CD14-positive monocyte (primary cell): Measurements from ENCODE around the gene DYNC1LI1. TPM values are rescaled to one million over a fixed set of nuclear protein-coding genes. Genes with fewer than 3 reads are reported as not detected.

ENCODE experiments used
- DNase-seq, 3 donors: peaks; one replicate each; pipeline ENCODE4 v3.0.0-alpha.2; 2011 to 2022
- H2AFZ ChIP-seq: 2 replicates; pipeline ENCODE4 v1.6.0; 2012; ENCODE audit warnings: mild to moderate bottlenecking, low read depth, low read length, inconsistent platforms; ENCODE audit not compliant: insufficient read depth, poor library complexity, severe bottlenecking
- H3K27ac ChIP-seq, 2 donors: 1 replicate in 1 of 2; 2 replicates in 1 of 2; pipeline ENCODE4 v1.5.1; 2012 to 2013; ENCODE audit warnings: low read length in 2 of 2, control low read depth in 1 of 2, inconsistent platforms in 1 of 2, low read depth in 1 of 2, mild to moderate bottlenecking in 1 of 2
- H3K27me3 ChIP-seq, 2 donors: one replicate each; pipeline versions ENCODE4 v1.6.0 to v1.6.1; 2011 to 2013; ENCODE audit warnings: low read length in 2 of 2; ENCODE audit not compliant: control insufficient read depth in 2 of 2, insufficient read depth in 2 of 2
- H3K36me3 ChIP-seq, 2 donors: replicated peaks in 1 of 2; 1 replicate in 1 of 2; 2 replicates in 1 of 2; pipeline versions ENCODE4 v1.5.1 to v1.6.1; 2012 to 2013; ENCODE audit warnings: low read length in 2 of 2, control low read depth in 1 of 2, inconsistent platforms in 1 of 2, mild to moderate bottlenecking in 1 of 2; ENCODE audit not compliant: insufficient read depth in 2 of 2, control insufficient read depth in 1 of 2
- H3K4me1 ChIP-seq, 2 donors: 1 replicate in 1 of 2; 2 replicates in 1 of 2; pipeline versions ENCODE4 v1.5.1 to v1.6.1; 2012 to 2013; ENCODE audit warnings: low read length in 2 of 2, control low read depth in 1 of 2, inconsistent platforms in 1 of 2, mild to moderate bottlenecking in 1 of 2, moderate library complexity in 1 of 2; ENCODE audit not compliant: insufficient read depth in 2 of 2, control insufficient read depth in 1 of 2
- H3K4me2 ChIP-seq: replicated peaks from 2 replicates; pipeline ENCODE3; 2012; ENCODE audit warnings: low read length, moderate library complexity, mild to moderate bottlenecking; ENCODE audit not compliant: poor library complexity, severe bottlenecking; ENCODE audit errors: extremely low read depth
- H3K4me3 ChIP-seq, 3 experiments: fragments of 200-600 bp in 1 of 3; sonication (generic) in 1 of 3; replicated peaks in 1 of 3; 1 replicate in 2 of 3; 2 replicates in 1 of 3; pipeline ENCODE4 v1.5.1; 2011 to 2013; ENCODE audit warnings: low read length in 3 of 3, mild to moderate bottlenecking in 3 of 3, control low read depth in 2 of 3, low read depth in 2 of 3, inconsistent platforms in 1 of 3, moderate library complexity in 1 of 3
- H3K79me2 ChIP-seq: 2 replicates; pipeline ENCODE4 v1.6.0; 2012; ENCODE audit warnings: mild to moderate bottlenecking, control low read depth, inconsistent platforms, low read length, moderate library complexity; ENCODE audit not compliant: insufficient read depth
- H3K9ac ChIP-seq: 2 replicates; pipeline ENCODE4 v1.6.0; 2017; ENCODE audit warnings: low read length, mild to moderate bottlenecking; ENCODE audit not compliant: insufficient read depth, poor library complexity, severe bottlenecking
- H3K9me3 ChIP-seq, 2 donors: replicated peaks in 1 of 2; 1 replicate in 1 of 2; 2 replicates in 1 of 2; pipeline versions ENCODE4 v1.5.1 to v1.6.1; 2012 to 2013; ENCODE audit warnings: low read length in 2 of 2, control low read depth in 1 of 2; ENCODE audit not compliant: control insufficient read depth in 1 of 2, insufficient read depth in 1 of 2
- H4K20me1 ChIP-seq: 2 replicates; pipeline ENCODE4 v1.6.0; 2012; ENCODE audit warnings: mild to moderate bottlenecking, low read length, control low read depth, moderate library complexity; ENCODE audit not compliant: insufficient read depth
- H3K27ac Mint-ChIP-seq, 7 donors: one replicate each; pipeline ENCODE4 v1.8.0; 2020; ENCODE audit warnings: mild to moderate bottlenecking in 7 of 7, mixed read lengths in 7 of 7, moderate library complexity in 6 of 7, inconsistent platforms in 2 of 7
- H3K27me3 Mint-ChIP-seq, 3 donors: one replicate each; pipeline ENCODE4 v1.8.0; 2021 to 2022; ENCODE audit warnings: low read depth in 3 of 3, mild to moderate bottlenecking in 3 of 3, mixed read lengths in 3 of 3, moderate library complexity in 3 of 3, inconsistent platforms in 1 of 3
- H3K36me3 Mint-ChIP-seq, 2 donors: one replicate each; pipeline ENCODE4 v1.8.0; 2020; ENCODE audit warnings: mixed read lengths in 2 of 2, inconsistent platforms in 1 of 2, mild to moderate bottlenecking in 1 of 2
- H3K4me1 Mint-ChIP-seq: one replicate; pipeline ENCODE4 v1.8.0; 2020; ENCODE audit warnings: mild to moderate bottlenecking, mixed read lengths
- H3K4me3 Mint-ChIP-seq, 2 donors: one replicate each; pipeline ENCODE4 v1.8.0; 2020; ENCODE audit warnings: mild to moderate bottlenecking in 2 of 2, mixed read lengths in 2 of 2, moderate library complexity in 1 of 2
- H3K9me3 Mint-ChIP-seq, 7 donors: one replicate each; pipeline ENCODE4 v1.8.0; 2020 to 2022; ENCODE audit warnings: mixed read lengths in 7 of 7, mild to moderate bottlenecking in 6 of 7, moderate library complexity in 6 of 7, inconsistent platforms in 2 of 7
- WGBS: methylation state at CpG from one replicate; pipeline ENCODE4 v1.1.5; 2013; ENCODE audit warnings: missing lambda C conversion rate; ENCODE audit not compliant: insufficient coverage; 5-methylcytosine and 5-hydroxymethylcytosine counted together
- intact Hi-C, 2 donors: fragments of 100-400 bp; cut with micrococcal nuclease; formaldehyde crosslinking; loops; one replicate each; pipeline versions ENCODE4 v1.15.0 to v1.15.1; 2023
- polyA plus RNA-seq, 3 donors: library from polyadenylated mRNA; depleted of rRNA in 1 of 3; unstranded in 2 of 3; stranded (reverse) in 1 of 3; fragments of 300-500 nt in 2 of 3; fragments of >200 nt in 1 of 3; fragmentation: Illumina TruSeq in 2 of 3; gene quantifications; 1 replicate in 2 of 3; 2 replicates in 1 of 3; pipeline ENCODE4 v1.2.3, GENCODE V29; 2012 to 2021
- TF ChIP-seq, protein P1 (sequence below): fragments of 200-600 bp; IDR thresholded peaks from one replicate; pipeline ENCODE4 v1.8.0; 2022; ENCODE audit warnings: antibody characterized with exemption, mild to moderate bottlenecking

DYNC1LI1 gene
- polyA plus RNA-seq, 3 donors, result 23.5 to 50.1 (median 46.8) TPM

DNA sequence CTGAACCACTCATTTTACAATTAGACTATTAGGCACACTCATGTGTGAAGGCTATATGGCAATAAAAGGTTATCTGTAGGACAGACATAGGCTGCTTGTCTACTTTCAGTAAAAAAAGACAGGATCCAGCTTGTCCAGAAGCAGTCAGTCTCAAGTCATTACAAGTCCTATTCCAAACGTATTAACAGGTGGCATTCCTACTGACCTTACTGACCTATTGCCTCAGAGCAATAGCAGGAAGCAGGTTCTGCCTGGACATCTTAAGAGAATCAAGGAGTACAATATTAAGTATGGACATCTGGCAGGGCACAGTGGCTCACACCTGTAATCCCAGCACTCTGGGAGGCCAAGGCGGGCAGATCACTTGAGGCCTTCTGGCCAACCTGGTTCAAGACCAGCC, 75.0 kb downstream of the DYNC1LI1 start:
- peaks cover 100% of the 10 kb centered on the region for H3K79me2 ChIP-seq
- peaks cover 47% of the 10 kb centered on the region for H3K4me1 Mint-ChIP-seq
- H3K27ac ChIP-seq, result peak overlapping the region in 1 of 2 donors; percentile 37
- H4K20me1 ChIP-seq, result peaks cover 92% of the 10 kb centered on the region
- H3K4me3 ChIP-seq, result no peak overlapping the region
- H2AFZ ChIP-seq, result no peak overlapping the region
- no peak overlapping the region for H3K4me3 Mint-ChIP-seq
- H3K4me2 ChIP-seq, result no peak overlapping the region
- H3K27me3 Mint-ChIP-seq, result no peaks in the 10 kb centered on the region
- 100% methylated on average over 1 of the region's 2 CpGs for WGBS
- H3K9ac ChIP-seq, result no peak overlapping the region
- intact Hi-C loops, result no loop called here
- TF ChIP-seq, protein P1, sequence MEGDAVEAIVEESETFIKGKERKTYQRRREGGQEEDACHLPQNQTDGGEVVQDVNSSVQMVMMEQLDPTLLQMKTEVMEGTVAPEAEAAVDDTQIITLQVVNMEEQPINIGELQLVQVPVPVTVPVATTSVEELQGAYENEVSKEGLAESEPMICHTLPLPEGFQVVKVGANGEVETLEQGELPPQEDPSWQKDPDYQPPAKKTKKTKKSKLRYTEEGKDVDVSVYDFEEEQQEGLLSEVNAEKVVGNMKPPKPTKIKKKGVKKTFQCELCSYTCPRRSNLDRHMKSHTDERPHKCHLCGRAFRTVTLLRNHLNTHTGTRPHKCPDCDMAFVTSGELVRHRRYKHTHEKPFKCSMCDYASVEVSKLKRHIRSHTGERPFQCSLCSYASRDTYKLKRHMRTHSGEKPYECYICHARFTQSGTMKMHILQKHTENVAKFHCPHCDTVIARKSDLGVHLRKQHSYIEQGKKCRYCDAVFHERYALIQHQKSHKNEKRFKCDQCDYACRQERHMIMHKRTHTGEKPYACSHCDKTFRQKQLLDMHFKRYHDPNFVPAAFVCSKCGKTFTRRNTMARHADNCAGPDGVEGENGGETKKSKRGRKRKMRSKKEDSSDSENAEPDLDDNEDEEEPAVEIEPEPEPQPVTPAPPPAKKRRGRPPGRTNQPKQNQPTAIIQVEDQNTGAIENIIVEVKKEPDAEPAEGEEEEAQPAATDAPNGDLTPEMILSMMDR, result no peak
- H3K36me3 Mint-ChIP-seq, result peaks cover 14 to 34% of the 10 kb centered on the region in 2 donors
- peak overlapping the region in 1 of 7 donors; percentile 26 for H3K27ac Mint-ChIP-seq
- peaks cover 31 to 59% of the 10 kb centered on the region in 2 donors for H3K4me1 ChIP-seq
- H3K27me3 ChIP-seq, result no peaks in the 10 kb centered on the region
- no peak for DNase-seq
- no peaks in the 10 kb centered on the region for H3K9me3 ChIP-seq
- no peaks in the 10 kb centered on the region for H3K9me3 Mint-ChIP-seq
- H3K36me3 ChIP-seq, result peaks cover 13 to 46% of the 10 kb centered on the region in 2 donors

DNA sequence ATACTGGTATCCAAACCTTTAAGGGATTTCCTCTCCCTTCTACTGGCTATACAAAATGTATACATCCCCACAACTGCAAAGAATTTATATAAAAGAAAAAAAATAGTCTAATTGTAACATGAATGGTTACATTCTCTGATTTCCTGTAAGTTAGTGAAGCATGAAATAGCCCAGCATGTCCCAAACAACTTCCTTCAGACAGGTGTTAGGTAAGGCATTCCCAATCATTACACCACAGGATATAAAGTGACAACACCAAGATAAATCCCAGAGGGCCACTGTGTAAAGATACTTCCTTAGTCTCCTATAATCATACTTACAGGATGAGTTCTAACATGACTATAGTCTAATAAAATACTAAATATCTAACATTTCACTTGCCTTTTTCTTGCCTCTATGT, 75.6 kb downstream of the DYNC1LI1 start:
- Histone ChIP-seq H3K9ac (no peak overlapping the region), H3K36me3 (peaks cover 13 to 46% of the 10 kb centered on the region in 2 donors), H4K20me1 (peaks cover 92% of the 10 kb centered on the region), H3K9me3 (no peaks in the 10 kb centered on the region), H3K79me2 (peaks cover 100% of the 10 kb centered on the region), H3K4me3 (no peak overlapping the region), H3K27me3 (no peaks in the 10 kb centered on the region), H3K4me1 (peaks cover 29 to 54% of the 10 kb centered on the region in 2 donors), H3K27ac (peak overlapping the region in 1 of 2 donors; percentile 37), H2AFZ (no peak overlapping the region), H3K4me2 (no peak overlapping the region)
- intact Hi-C loops, result no loop called here
- H3K27me3 Mint-ChIP-seq, result no peaks in the 10 kb centered on the region
- H3K9me3 Mint-ChIP-seq, result no peaks in the 10 kb centered on the region
- peaks cover 16 to 31% of the 10 kb centered on the region in 2 donors for H3K36me3 Mint-ChIP-seq
- no peak overlapping the region for H3K27ac Mint-ChIP-seq
- no peak overlapping the region for H3K4me3 Mint-ChIP-seq
- H3K4me1 Mint-ChIP-seq, result peaks cover 42% of the 10 kb centered on the region
- DNase-seq, result no peak
- TF ChIP-seq, protein P1, result no peak
